Activated CD8-positive, alpha-beta memory T cell treated with anti-CD3 and anti-CD28 coated beads for 24 hours (primary cell): Measurements from ENCODE around the gene GRIP2.

Experiments used
- DNase-seq: peaks from one replicate; pipeline ENCODE4 v3.0.0-alpha.2; 2020

Gene GRIP2

GRCh38 chr3:14505001-14505802 is 34.9 kb downstream of the GRIP2 start:
- no peak for DNase-seq

DNA sequence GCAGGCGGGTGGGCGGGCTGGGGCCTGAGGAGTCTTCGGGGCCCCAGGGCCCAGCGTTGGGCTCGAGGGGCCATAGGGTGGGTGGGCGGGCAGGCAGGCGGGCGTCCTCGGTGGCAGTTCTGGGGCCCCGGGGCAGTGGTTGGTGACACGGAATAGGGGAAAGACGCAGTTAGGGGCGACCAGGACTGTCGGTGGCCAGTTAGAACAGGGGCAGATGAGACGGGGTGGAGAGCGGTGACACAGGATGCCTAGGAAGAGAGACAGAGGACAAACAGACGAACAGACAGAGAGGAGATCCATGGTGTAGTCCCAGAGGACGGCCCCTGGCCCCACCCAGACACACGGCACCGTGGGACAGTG is 36.5 kb downstream of the GRIP2 start:
- DNase-seq: no peak

DNA sequence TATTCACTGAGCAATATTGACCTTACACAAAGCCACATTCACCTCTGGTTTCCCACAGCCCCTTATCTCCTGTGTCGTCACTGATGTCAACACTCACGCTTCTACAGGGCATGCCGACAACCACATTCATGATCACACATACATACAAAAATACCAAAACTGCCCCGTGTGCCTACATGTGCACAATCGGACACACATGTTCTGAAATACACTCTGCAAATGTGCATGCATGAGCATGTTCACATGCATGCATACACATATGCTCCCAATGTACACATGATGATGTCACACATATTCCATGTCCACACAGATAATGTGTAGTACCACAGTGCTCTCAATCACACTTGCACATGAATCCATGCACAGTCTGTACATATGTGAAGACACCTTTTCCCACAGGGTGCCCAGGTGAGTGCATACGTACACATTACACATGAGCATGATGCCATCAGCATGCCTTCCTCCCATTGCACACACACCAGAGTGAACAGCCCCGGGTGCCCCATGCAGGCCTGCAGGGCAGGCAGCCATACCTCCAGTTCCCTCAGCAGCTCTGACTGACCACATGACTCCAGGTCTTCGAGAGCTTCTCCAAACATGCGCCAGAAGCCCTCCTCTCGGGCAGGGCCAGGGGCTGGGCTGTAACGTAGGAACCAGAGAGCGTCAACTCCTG is 37.0 kb downstream of the GRIP2 start:
- DNase-seq: no peak

- no peak for DNase-seq
Measured at GRCh38 chr3:14502472-14502871, 37.7 kb downstream of the GRIP2 start.

- DNase-seq: no peak
Measured at GRCh38 chr3:14497321-14497720, 42.8 kb downstream of the GRIP2 start.

- no peak for DNase-seq
Measured at GRCh38 chr3:14496351-14496750, 43.8 kb downstream of the GRIP2 start.

DNA sequence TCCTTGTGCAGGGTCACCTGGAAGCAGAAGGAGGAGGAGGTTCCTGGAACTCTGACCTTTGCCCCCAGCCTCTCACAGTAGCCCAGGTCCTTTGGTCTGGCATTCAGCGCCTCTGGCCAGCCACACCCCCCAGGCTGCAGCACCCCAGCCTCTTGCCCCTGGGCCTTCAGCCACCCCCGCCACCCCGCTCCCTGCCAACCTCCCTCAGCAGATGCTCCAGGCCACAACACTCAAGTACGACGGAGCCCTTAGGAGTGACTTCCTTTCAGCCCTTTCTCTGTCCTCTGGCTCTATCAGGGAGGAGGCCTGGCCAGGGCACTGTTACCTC is 45.2 kb downstream of the GRIP2 start:
- DNase-seq: no peak

GRCh38 chr3:14494279-14494972 is 45.7 kb downstream of the GRIP2 start:
- no peak for DNase-seq

- DNase-seq: no peak
Measured at GRCh38 chr3:14492948-14493881, 46.9 kb downstream of the GRIP2 start.

- DNase-seq: no peak
Measured at GRCh38 chr3:14491396-14492190, 48.5 kb downstream of the GRIP2 start.

DNA sequence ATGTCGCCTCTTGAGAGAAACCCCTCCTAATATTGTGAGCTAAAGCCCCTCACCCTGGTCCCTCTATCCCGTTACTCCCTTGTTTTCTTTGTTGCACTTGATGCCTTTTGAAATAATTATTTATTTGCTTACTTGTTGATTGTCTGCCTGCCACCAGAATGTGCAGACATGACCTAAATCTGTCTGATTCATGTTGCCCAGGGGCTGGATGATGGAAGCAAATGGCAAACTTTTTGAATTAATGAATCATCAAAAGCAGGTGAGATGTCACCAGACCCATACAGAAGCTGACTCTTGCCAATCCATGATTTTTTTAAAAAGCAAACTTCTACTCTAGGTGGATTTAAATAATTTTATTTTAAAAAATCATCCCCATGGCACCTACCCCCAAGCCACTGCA is 49.3 kb downstream of the GRIP2 start:
- DNase-seq: no peak

GRCh38 chr3:14490255-14490654 is 49.9 kb downstream of the GRIP2 start:
- no peak for DNase-seq

- DNase-seq: no peak
Measured at GRCh38 chr3:14489641-14490040, 50.5 kb downstream of the GRIP2 start.

DNA sequence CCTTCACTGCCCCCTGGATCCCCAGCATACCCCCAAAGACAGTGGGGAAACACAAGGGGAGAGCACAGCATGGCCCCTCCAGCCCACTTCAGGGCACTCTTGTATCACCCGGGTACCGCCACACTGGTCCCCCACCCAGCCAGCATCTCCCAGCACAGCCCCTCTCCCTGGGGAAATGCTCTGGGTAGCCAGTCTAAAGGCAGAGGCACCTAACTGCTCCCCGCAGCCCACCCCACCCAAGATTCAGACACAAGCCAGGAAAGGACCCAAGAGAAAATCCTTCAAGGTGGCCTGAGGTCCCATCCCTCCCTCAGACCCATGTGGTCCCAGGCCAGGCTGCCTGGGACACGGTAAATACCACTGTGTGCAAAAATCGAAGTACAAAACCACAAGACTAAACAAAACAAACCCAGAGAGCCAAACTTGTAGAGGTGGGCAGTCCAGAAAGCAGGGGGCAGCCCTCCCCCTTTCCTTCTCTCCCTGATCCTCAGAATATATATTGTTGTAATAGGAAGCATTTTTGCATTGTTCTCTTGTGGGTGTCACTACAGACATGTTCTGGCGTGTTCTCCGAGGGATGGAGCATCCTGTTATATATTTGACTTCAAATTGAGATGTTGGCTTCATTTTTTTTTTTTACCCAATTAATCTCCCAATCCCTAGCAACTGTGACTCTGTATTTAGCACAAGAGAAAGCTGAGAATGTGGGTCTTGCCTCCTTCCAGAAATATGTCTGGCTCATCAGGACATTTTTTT is 51.7 kb downstream of the GRIP2 start:
- no peak for DNase-seq

GRCh38 chr3:14487821-14488220 is 52.3 kb downstream of the GRIP2 start:
- no peak for DNase-seq

- no peak for DNase-seq
Measured at GRCh38 chr3:14487086-14487485, 53.1 kb downstream of the GRIP2 start.

GRCh38 chr3:14486460-14486859 is 53.7 kb downstream of the GRIP2 start:
- no peak for DNase-seq

DNA sequence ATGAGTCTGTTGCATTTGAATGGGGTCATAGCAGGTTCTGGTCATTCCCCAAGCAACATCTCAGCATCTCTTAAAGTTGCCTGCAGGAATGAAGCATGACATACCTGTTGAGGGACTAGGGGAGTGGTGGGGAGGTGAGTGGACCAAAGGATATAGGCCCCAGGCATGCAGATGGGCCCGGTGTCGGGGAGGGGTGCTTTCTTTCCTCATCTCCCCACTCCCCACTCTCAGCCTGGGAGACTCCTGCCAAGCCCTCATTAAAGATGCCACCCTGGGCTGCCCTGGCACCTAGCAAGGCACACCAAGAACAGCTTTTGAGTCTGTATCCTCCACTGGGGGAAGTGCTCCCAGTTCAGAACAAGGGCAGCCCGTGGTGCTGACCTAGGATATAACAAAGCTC is 54.2 kb downstream of the GRIP2 start:
- no peak for DNase-seq

DNA sequence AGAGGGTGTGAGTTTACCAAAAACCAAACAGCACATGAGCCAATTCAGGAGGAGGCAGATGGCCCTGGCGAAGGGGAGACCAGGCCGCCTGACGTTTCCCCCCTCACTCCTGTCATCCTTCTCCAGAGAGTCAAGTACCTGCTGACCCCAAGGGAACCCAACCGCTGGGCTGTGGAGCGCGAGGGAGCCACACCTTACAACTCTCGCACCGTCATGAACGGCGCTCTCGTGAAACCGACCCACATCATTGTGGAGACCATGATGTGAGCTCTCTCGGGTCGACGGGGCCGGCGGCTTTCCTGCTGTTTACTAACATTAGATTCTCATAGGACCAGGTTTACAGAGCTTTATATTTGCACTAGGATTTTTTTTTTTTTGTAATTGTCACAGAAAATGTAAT is 55.4 kb downstream of the GRIP2 start:
- no peak for DNase-seq

GRCh38 chr3:14483286-14483685 is 56.9 kb downstream of the GRIP2 start:
- no peak for DNase-seq

DNA sequence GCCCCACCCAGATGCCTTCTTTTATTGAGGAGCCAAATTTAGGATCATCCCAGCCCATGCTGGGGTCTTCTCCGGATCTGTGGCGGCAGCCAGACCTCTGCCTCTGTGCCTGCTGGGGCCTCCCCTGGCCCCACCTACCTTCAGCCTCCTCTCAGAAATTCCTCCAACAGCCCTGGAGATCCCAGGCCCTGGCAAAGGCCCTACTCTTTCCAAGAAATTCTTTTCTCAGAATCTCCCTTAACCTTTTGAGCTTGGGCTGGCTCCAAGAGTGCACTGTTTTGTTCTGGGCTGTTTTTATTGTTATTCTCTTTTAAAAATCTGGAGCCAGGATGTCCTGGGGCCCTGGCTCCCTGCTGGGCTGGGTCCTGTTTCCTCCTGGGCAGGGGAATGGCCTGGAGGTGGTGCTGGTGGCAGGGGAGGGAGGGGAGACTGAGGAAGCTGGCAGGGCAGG is 57.8 kb downstream of the GRIP2 start:
- DNase-seq: no peak
